ENCODE results near the gene DHDDS.

GRCh38 chr1:26478159-26478558 lies 46.0 kb downstream of the DHDDS start:
- TF ChIP-seq CEBPG (CRISPR knock-in tag; IDR thresholded peaks at IDR 0.05), result no peak
- TF ChIP-seq TFAP4 (IDR thresholded peaks at IDR 0.05; ENCODE audit: borderline replicate concordance, low read depth), result no peak
- no peak for TF ChIP-seq SP2 (CRISPR knock-in tag; IDR thresholded peaks at IDR 0.05)
- TF ChIP-seq RBM39 (IDR thresholded peaks at IDR 0.05; ENCODE audit: low read depth, low read length, poor library complexity, severe bottlenecking), result no peak
- no peak for TF ChIP-seq TP53 (CRISPR knock-in tag; conservative IDR thresholded peaks at IDR 0.05)
- no peak for TF ChIP-seq EZH2 (conservative IDR thresholded peaks at IDR 0.05; ENCODE audit: low read depth, low read length)
- no peak for TF ChIP-seq TCF7 (IDR thresholded peaks at IDR 0.05; ENCODE audit: low read depth)
- no peak for TF ChIP-seq ZBTB8A (CRISPR knock-in tag; IDR thresholded peaks at IDR 0.05; ENCODE audit: borderline replicate concordance, low read depth)
- TF ChIP-seq ZNF629 (CRISPR knock-in tag; conservative IDR thresholded peaks at IDR 0.05), result no peak
- no peak for TF ChIP-seq FOXJ3 (CRISPR knock-in tag; IDR thresholded peaks at IDR 0.05; ENCODE audit: borderline replicate concordance)
- TF ChIP-seq ADNP (CRISPR knock-in tag; IDR thresholded peaks at IDR 0.05), result no peak
